T-helper 2 cell treated with Interferon-gamma antibody and Interleukin-4, amounts not matched to agents 5 μg/mL and 100 μg/mL, for 36 hours (primary cell): ENCODE results near the gene NMB.
A peak's percentile ranks its signal among the peaks of the same experiment; 100 is the strongest.

ENCODE experiments used
- DNase-seq: peaks from one replicate; pipeline ENCODE4 v3.0.0; 2021; ENCODE audit warnings: low spot score
- H3K27ac Mint-ChIP-seq: one replicate; pipeline ENCODE4 v1.8.0; 2021; ENCODE audit warnings: mild to moderate bottlenecking, mixed read lengths
- H3K27me3 Mint-ChIP-seq: one replicate; pipeline ENCODE4 v1.8.0; 2021; ENCODE audit warnings: low read depth, mixed read lengths
- H3K36me3 Mint-ChIP-seq: one replicate; pipeline ENCODE4 v1.8.0; 2021; ENCODE audit warnings: low read depth, mixed read lengths
- H3K4me1 Mint-ChIP-seq: one replicate; pipeline ENCODE4 v1.8.0; 2021; ENCODE audit warnings: low read depth, mixed read lengths
- H3K4me3 Mint-ChIP-seq: one replicate; pipeline ENCODE4 v1.8.0; 2022; ENCODE audit warnings: mild to moderate bottlenecking, moderate library complexity, mixed read lengths
- H3K9me3 Mint-ChIP-seq: one replicate; pipeline ENCODE4 v1.8.0; 2021; ENCODE audit warnings: mixed read lengths

The NMB gene

GRCh38 chr15:84616235-84616634, 41.8 kb downstream of the NMB start:
- Mint-ChIP-seq H3K4me1 (no peaks in the 10 kb centered on the region), H3K36me3 (peaks cover 22% of the 10 kb centered on the region), H3K9me3 (peaks cover 21% of the 10 kb centered on the region), H3K4me3 (no peak overlapping the region), H3K27me3 (no peaks in the 10 kb centered on the region), H3K27ac (no peak overlapping the region)
- no peak for DNase-seq

DNA sequence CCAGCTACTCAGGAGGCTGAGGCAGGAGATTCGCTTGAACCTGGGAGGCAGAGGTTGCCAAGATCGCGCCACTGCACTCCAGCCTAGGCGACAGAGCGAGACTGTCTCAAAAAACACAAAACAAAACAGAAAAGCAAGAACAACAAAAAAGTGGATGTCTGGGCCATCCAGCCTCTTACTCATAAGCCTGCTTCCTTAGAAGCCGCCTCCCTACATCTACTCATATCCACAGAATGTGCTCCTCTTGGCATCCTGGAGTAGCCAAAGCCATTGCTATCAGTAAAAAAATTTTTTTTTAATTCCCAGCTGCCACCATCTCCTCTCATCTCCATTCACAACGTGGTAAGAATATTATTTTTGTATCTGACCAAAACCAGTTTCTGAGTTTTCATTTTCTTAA, 46.4 kb downstream of the NMB start:
- no peak for DNase-seq
- Mint-ChIP-seq H3K4me1 (no peaks in the 10 kb centered on the region), H3K27me3 (no peaks in the 10 kb centered on the region), H3K9me3 (no peaks in the 10 kb centered on the region), H3K36me3 (peaks cover 9% of the 10 kb centered on the region), H3K4me3 (no peak overlapping the region), H3K27ac (no peak overlapping the region)

DNA sequence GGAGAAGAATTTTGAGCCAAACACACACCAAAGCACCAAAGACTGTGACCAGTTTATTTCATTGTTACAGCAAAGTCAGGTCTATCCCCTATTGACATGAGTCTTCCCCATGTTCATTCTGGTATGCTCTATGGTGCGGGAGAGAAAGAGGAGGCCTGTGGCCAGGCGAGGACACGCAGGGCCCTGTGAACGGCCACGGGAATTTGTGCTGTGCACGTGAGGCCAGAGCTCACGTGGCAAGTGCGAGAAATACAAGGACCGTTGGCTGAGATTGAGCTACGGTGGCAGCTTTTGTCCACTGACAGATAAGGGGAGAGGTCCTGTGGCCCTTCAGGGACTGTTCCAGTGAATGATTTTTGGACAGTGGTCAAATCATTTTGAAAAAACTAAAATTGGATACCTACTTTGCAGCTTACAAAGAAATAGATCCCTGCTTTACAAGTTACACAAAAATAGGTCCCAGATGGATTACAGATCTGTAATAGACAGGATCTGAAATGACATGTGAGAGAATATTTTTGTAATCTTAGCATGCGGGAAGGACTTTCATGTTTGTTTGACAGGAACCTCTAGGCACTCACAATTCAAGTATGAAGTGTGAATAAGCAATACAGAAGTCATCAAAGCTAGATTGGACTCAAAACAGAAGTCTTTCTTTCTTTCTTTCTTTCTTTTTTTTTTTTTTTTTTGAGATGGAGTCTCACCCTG, 48.0 kb downstream of the NMB start:
- Mint-ChIP-seq H3K9me3 (no peaks in the 10 kb centered on the region), H3K4me1 (peaks cover 4% of the 10 kb centered on the region)

GRCh38 chr15:84608707-84609284, 49.2 kb downstream of the NMB start:
- H3K9me3 Mint-ChIP-seq, result no peaks in the 10 kb centered on the region
- DNase-seq, result no peak
- no peaks in the 10 kb centered on the region for H3K27me3 Mint-ChIP-seq
- no peak overlapping the region for H3K4me3 Mint-ChIP-seq
- no peak overlapping the region for H3K27ac Mint-ChIP-seq
- peaks cover 19% of the 10 kb centered on the region for H3K36me3 Mint-ChIP-seq
- peaks cover 7% of the 10 kb centered on the region for H3K4me1 Mint-ChIP-seq

More for the DNA sequence above, 48.0 kb downstream of the NMB start:
- Mint-ChIP-seq H3K4me3 (no peak overlapping the region), H3K27ac (no peak overlapping the region), H3K36me3 (peaks cover 14% of the 10 kb centered on the region), H3K27me3 (no peaks in the 10 kb centered on the region)
- no peak for DNase-seq

DNA sequence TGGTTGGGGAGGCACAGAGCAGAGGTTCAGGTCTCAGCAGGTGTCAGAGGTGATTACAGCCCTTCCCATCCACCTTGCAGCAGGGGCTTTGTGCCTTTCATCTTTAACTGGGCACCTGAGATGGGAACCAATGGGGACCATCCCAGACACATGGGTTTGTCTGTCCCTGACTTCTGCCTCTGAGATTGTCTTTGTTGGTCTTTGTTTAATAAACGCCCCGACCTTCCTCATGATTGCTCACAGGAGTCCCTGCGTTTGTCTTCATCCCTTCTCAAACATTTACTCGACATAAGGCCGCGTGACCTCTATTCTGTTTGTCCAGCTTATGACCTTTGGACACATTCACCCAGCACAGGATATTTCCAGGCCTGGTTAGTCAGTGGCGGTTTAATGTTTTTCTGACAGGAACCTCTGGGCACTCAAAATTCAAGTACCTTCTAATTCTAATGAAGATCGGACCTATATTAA, 51.3 kb downstream of the NMB start:
- DNase-seq, result no peak
- Mint-ChIP-seq H3K27ac (no peak overlapping the region), H3K4me3 (no peak overlapping the region), H3K4me1 (peaks cover 15% of the 10 kb centered on the region), H3K9me3 (no peaks in the 10 kb centered on the region), H3K36me3 (peaks cover 22% of the 10 kb centered on the region), H3K27me3 (no peaks in the 10 kb centered on the region)

GRCh38 chr15:84605554-84605882, 52.5 kb downstream of the NMB start:
- H3K27me3 Mint-ChIP-seq, result no peaks in the 10 kb centered on the region
- peak overlapping the region; percentile 27 for H3K27ac Mint-ChIP-seq
- peaks cover 15% of the 10 kb centered on the region for H3K4me1 Mint-ChIP-seq
- no peak for DNase-seq
- H3K4me3 Mint-ChIP-seq, result no peak overlapping the region
- peaks cover 22% of the 10 kb centered on the region for H3K36me3 Mint-ChIP-seq
- H3K9me3 Mint-ChIP-seq, result no peaks in the 10 kb centered on the region
